HEK293T (cell line): ENCODE measurements around the gene RSKR.
"Not testable (repeated sequence)": the region's sequence is repeated elsewhere in the genome, so short reads cannot be mapped to it uniquely, and the experiment has no call there.

Experiments
- CTCF ChIA-PET: fragments of 350-600 bp; formaldehyde crosslinking; extraction: SDS; loops from one replicate; lab custom pipeline; 2021; ENCODE audit warnings: antibody characterized with exemption, inconsistent platforms; lab: Yijun Ruan, JAX
- POLR2A ChIA-PET: fragments of 350-600 bp; formaldehyde crosslinking; extraction: SDS; loops from one replicate; lab custom pipeline; 2020; ENCODE audit warnings: antibody characterized with exemption, inconsistent platforms; lab: Yijun Ruan, JAX
- DNase-seq: peaks from one replicate; pipeline ENCODE4 v3.0.0; 2012; ENCODE audit warnings: mixed read lengths; ENCODE audit errors: extremely low spot score
- ARNT ChIP-seq: fragments of 450-650 bp; IDR thresholded peaks from 2 replicates; pipeline ENCODE4 v1.6.1; 2017; ENCODE audit warnings: mild to moderate bottlenecking
- BHLHE40 ChIP-seq: fragments of 450-650 bp; IDR thresholded peaks from 2 replicates; pipeline ENCODE4 v1.6.1; 2016; ENCODE audit warnings: mild to moderate bottlenecking, moderate library complexity, borderline replicate concordance
- CTBP1 ChIP-seq: fragments of 450-650 bp; IDR thresholded peaks from 2 replicates; pipeline ENCODE4 v1.6.1; 2016; ENCODE audit warnings: borderline replicate concordance
- ELF4 ChIP-seq: fragments of 450-650 bp; IDR thresholded peaks from 2 replicates; pipeline ENCODE4 v1.6.1; 2017; ENCODE audit warnings: antibody characterized with exemption
- FOXA1 ChIP-seq: fragments of 450-650 bp; IDR thresholded peaks from 2 replicates; pipeline ENCODE4 v1.6.1; 2016; ENCODE audit warnings: mild to moderate bottlenecking
- FOXK2 ChIP-seq: fragments of 450-650 bp; IDR thresholded peaks from 2 replicates; pipeline ENCODE4 v1.6.1; 2016; ENCODE audit warnings: mild to moderate bottlenecking
- FOXM1 ChIP-seq: fragments of 450-650 bp; IDR thresholded peaks from 2 replicates; pipeline ENCODE4 v1.6.1; 2017; ENCODE audit warnings: mild to moderate bottlenecking, borderline replicate concordance
- HDGF ChIP-seq: fragments of 450-650 bp; IDR thresholded peaks from 2 replicates; pipeline ENCODE4 v1.6.1; 2017; ENCODE audit warnings: antibody characterized with exemption, borderline replicate concordance
- L3MBTL2 ChIP-seq: fragments of 450-650 bp; conservative IDR thresholded peaks from 2 replicates; pipeline ENCODE4 v1.6.1; 2016; ENCODE audit warnings: mild to moderate bottlenecking
- LEF1 ChIP-seq: fragments of 450-650 bp; IDR thresholded peaks from 2 replicates; pipeline ENCODE4 v1.6.1; 2017; ENCODE audit warnings: mild to moderate bottlenecking, borderline replicate concordance
- NFRKB ChIP-seq: fragments of 450-650 bp; IDR thresholded peaks from 2 replicates; pipeline ENCODE4 v1.6.1; 2016; ENCODE audit warnings: mild to moderate bottlenecking, moderate library complexity
- PKNOX1 ChIP-seq: fragments of 450-650 bp; IDR thresholded peaks from 2 replicates; pipeline ENCODE4 v1.6.1; 2016
- SP1 ChIP-seq: fragments of 450-650 bp; IDR thresholded peaks from 2 replicates; pipeline ENCODE4 v1.6.1; 2017
- SUZ12 ChIP-seq: fragments of 450-650 bp; IDR thresholded peaks from 2 replicates; pipeline ENCODE4 v1.6.1; 2016; ENCODE audit warnings: mild to moderate bottlenecking
- TARDBP ChIP-seq: fragments of 450-650 bp; IDR thresholded peaks from 2 replicates; pipeline ENCODE4 v1.6.1; 2016
- ZNF384 ChIP-seq: fragments of 450-650 bp; IDR thresholded peaks from 2 replicates; pipeline ENCODE4 v1.6.1; 2016

RSKR gene

GRCh38 chr17:28578246-28579195, 35.5 kb downstream of the RSKR start:
- ChIA-PET POLR2A (interaction anchor here (1.1 to 2.0 kb wide), 2 partner anchors 67 to 83 kb away, joined by 3 to 5 read pairs; partner anchors contain the start of genes BLTP2, SDF2 and SUPT6H), CTCF (interaction anchor here (0.5 to 1.2 kb wide), 2 partner anchors 35 to 1201 kb away, joined by 3 to 5 read pairs; no protein-coding TSS in a partner anchor)
- DNase-seq = no peak
- TF ChIP-seq ARNT (no peak), SUZ12 (no peak), SP1 (no peak), FOXK2 (no peak), FOXA1 (no peak), LEF1 (no peak), HDGF (no peak), FOXM1 (no peak), CTBP1 (no peak), BHLHE40 (no peak), ELF4 (no peak), ZNF384 (no peak), TARDBP (no peak), PKNOX1 (no peak)

- ChIA-PET CTCF (no interaction called here), POLR2A (interaction anchor here (0.6 to 1.4 kb wide), 4 partner anchors 13 to 358 kb away, joined by 3 to 5 read pairs (median 4); partner anchors contain the start of gene RPL23A)
- no peak for TF ChIP-seq HDGF
- TF ChIP-seq NFRKB = no peak
- TF ChIP-seq LEF1 = no peak
- no peak for TF ChIP-seq TARDBP
- TF ChIP-seq FOXA1 = no peak
- TF ChIP-seq ZNF384 = no peak
- TF ChIP-seq CTBP1 = no peak
- TF ChIP-seq L3MBTL2 = no peak
- no peak for DNase-seq
Measured at GRCh38 chr17:28577466-28577824, 36.5 kb downstream of the RSKR start.

GRCh38 chr17:28576758-28577465, 37.1 kb downstream of the RSKR start, which contains the start of gene ALDOC:
Gene ALDOC, minus strand, starts transcription at chr17:28576895. Its CDS starts 1,363 bp downstream, at chr17:28575532.
- TF ChIP-seq L3MBTL2 = no peak
- CTCF ChIA-PET = no interaction called here
- POLR2A ChIA-PET = interaction anchor here (0.6 to 1.5 kb wide), 8 partner anchors 8 to 359 kb away, joined by 3 to 6 read pairs (median 4); partner anchors contain the start of genes RPL23A, SPAG5 and UNC119
- DNase-seq = peak; percentile 94

GRCh38 chr17:28576016-28576415, 38.0 kb downstream of the RSKR start:
- CTCF ChIA-PET, DNase-seq: not testable (repeated sequence)
- POLR2A ChIA-PET = interaction anchor here (1.5 to 1.7 kb wide), 2 partner anchors 13 to 18 kb away, joined by 4 read pairs; no protein-coding TSS in a partner anchor

- ChIA-PET CTCF (no interaction called here), POLR2A (interaction anchor here (1.7 kb wide), 1 partner anchor 14 kb away, joined by 4 read pairs; no protein-coding TSS in a partner anchor)
- TF ChIP-seq SP1 (no peak), ARNT (no peak), CTBP1 (no peak), L3MBTL2 (no peak), TARDBP (no peak)
- DNase-seq = no peak
Measured at GRCh38 chr17:28575126-28575795, 38.7 kb downstream of the RSKR start.

- TF ChIP-seq FOXM1 (no peak), NFRKB (no peak), ELF4 (no peak), FOXA1 (no peak), BHLHE40 (no peak)
- ChIA-PET POLR2A (interaction anchor here (1.7 kb wide), 1 partner anchor 15 kb away, joined by 4 read pairs; no protein-coding TSS in a partner anchor), CTCF (interaction anchor here (0.5 to 0.6 kb wide), 2 partner anchors 28 to 228 kb away, joined by 3 read pairs; no protein-coding TSS in a partner anchor)
- DNase-seq = no peak
Measured at GRCh38 chr17:28574526-28574925, 39.5 kb downstream of the RSKR start.

GRCh38 chr17:28573966-28574480, 40.0 kb downstream of the RSKR start:
- DNase-seq = no peak
- TF ChIP-seq NFRKB = no peak
- TF ChIP-seq PKNOX1 = no peak
- no peak for TF ChIP-seq FOXA1
- no peak for TF ChIP-seq ZNF384
- TF ChIP-seq FOXK2 = no peak
- TF ChIP-seq HDGF = no peak
- no peak for TF ChIP-seq ARNT
- no peak for TF ChIP-seq L3MBTL2
- TF ChIP-seq SP1 = no peak
- TF ChIP-seq SUZ12 = no peak
- TF ChIP-seq CTBP1 = no peak
- TF ChIP-seq LEF1 = no peak
- no peak for TF ChIP-seq TARDBP
- TF ChIP-seq FOXM1 = no peak
- TF ChIP-seq BHLHE40 = no peak
- TF ChIP-seq ELF4 = no peak
- ChIA-PET CTCF (interaction anchor here (0.5 to 0.6 kb wide), 2 partner anchors 28 to 227 kb away, joined by 3 read pairs; no protein-coding TSS in a partner anchor), POLR2A (no interaction called here)
